CD4-positive, alpha-beta T cell treated with Interleukin-4 for 1 hour (primary cell): ENCODE results near the gene ZDHHC1.

ENCODE experiments used
- DNase-seq, 2 donors: peaks; one replicate each; pipeline ENCODE4 v3.0.0-alpha.2; 2020 to 2022

Gene ZDHHC1

GRCh38 chr16:67446968-67447507, 30.8 kb upstream of the ZDHHC1 start:
- no peak for DNase-seq

- DNase-seq: no peak
Observed at GRCh38 chr16:67445913-67446907, 29.9 kb upstream of the ZDHHC1 start.

GRCh38 chr16:67445441-67445912, 29.2 kb upstream of the ZDHHC1 start:
- no peak for DNase-seq

- DNase-seq: no peak
Observed at GRCh38 chr16:67445126-67445426, 28.8 kb upstream of the ZDHHC1 start.

GRCh38 chr16:67444259-67445125, 28.2 kb upstream of the ZDHHC1 start:
- DNase-seq: no peak

GRCh38 chr16:67443265-67443664, 27.0 kb upstream of the ZDHHC1 start:
- DNase-seq: no peak

GRCh38 chr16:67442581-67443255, 26.4 kb upstream of the ZDHHC1 start:
- DNase-seq: no peak

GRCh38 chr16:67441907-67442306, 25.6 kb upstream of the ZDHHC1 start:
- no peak for DNase-seq

GRCh38 chr16:67441271-67441753, 25.0 kb upstream of the ZDHHC1 start:
- no peak for DNase-seq

- no peak for DNase-seq
Observed at GRCh38 chr16:67438824-67439393, 22.6 kb upstream of the ZDHHC1 start.

GRCh38 chr16:67438098-67438791, 22.0 kb upstream of the ZDHHC1 start:
- DNase-seq: no peak

- DNase-seq: no peak
Observed at GRCh38 chr16:67437513-67437912, 21.2 kb upstream of the ZDHHC1 start.

- no peak for DNase-seq
Observed at GRCh38 chr16:67436640-67437193, 20.4 kb upstream of the ZDHHC1 start.

GRCh38 chr16:67435758-67436164, 19.5 kb upstream of the ZDHHC1 start:
- no peak for DNase-seq

GRCh38 chr16:67433131-67433719, 16.9 kb upstream of the ZDHHC1 start:
- DNase-seq: no peak

- no peak for DNase-seq
Observed at GRCh38 chr16:67432506-67432890, 16.2 kb upstream of the ZDHHC1 start.

GRCh38 chr16:67431775-67432505, 15.7 kb upstream of the ZDHHC1 start:
- no peak for DNase-seq

GRCh38 chr16:67430977-67431774, 14.9 kb upstream of the ZDHHC1 start, which contains the start of gene HSD11B2:
TSS of gene HSD11B2 (plus strand) at chr16:67431121. CDS start at chr16:67431249, 128 bp downstream.
- DNase-seq: peak in 1 of 2 donors; percentile 25

- DNase-seq: no peak
Observed at GRCh38 chr16:67430504-67430976, 14.3 kb upstream of the ZDHHC1 start.
